Uterus (tissue), 2 donors: ENCODE results near the gene RFX2.

Experiments used
- POLR2A ChIP-seq, 2 donors: fragments of 450-650 bp; IDR thresholded peaks; one replicate each; pipeline ENCODE4 v1.6.1; 2016; ENCODE audit warnings: antibody characterized with exemption in 2 of 2, mild to moderate bottlenecking in 1 of 2, moderate library complexity in 1 of 2
- TF ChIP-seq, protein P1 (sequence below), 4 experiments: fragments of 200-600 bp in 2 of 4; fragments of 450-650 bp in 2 of 4; sonication (generic) in 2 of 4; IDR thresholded peaks; one replicate each; pipeline ENCODE4 v1.5.1; 2016 to 2019; ENCODE audit warnings: antibody characterized with exemption in 4 of 4, mild to moderate bottlenecking in 2 of 4, moderate library complexity in 1 of 4

DNA sequence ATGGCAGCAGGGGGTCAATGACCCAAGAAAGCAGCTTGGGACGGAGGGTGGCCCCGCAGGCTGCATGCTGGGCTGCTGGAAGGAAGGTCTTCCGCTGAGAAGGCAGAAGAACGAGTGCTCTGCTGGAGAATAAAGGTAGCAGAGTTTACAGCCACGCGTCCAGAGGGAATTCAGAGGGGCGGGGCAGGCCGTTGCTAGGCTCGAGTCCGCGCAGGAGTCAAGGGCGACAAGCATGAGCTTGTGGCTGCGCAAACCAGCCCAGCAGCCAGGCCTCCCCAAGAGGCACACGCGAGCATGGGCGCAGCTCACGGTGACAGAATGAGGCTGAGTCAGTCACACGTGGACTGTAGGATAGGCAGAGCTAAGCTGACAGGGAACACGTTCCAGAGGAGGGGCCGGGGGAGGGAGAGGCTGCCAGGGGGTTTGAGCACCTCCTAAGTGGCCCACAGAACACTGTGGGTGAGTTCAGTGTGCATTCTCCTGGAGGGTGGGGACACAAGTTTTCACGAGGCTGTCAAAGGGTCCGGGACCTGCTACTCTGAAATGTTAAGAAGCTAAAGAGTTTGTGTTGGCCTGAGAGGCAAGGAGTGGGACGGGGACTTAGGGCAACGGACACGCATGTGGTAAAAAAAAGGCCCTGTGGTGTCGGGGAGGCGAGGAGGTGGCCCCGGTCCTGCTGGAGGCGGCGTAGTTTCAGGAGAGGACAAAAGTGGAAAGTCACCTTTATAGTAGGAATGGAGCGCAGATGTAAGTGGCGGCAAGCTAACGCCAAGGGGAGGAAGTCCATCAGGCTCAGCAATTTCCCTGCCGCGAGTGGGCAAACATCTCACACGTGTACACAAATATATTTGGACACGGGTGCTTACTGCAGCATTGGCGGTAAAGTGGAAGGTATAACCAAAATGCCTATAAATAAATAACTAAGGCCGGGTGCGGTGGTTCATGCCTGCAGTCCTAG lies 17.7 kb downstream of the RFX2 start:
- TF ChIP-seq, protein P1, sequence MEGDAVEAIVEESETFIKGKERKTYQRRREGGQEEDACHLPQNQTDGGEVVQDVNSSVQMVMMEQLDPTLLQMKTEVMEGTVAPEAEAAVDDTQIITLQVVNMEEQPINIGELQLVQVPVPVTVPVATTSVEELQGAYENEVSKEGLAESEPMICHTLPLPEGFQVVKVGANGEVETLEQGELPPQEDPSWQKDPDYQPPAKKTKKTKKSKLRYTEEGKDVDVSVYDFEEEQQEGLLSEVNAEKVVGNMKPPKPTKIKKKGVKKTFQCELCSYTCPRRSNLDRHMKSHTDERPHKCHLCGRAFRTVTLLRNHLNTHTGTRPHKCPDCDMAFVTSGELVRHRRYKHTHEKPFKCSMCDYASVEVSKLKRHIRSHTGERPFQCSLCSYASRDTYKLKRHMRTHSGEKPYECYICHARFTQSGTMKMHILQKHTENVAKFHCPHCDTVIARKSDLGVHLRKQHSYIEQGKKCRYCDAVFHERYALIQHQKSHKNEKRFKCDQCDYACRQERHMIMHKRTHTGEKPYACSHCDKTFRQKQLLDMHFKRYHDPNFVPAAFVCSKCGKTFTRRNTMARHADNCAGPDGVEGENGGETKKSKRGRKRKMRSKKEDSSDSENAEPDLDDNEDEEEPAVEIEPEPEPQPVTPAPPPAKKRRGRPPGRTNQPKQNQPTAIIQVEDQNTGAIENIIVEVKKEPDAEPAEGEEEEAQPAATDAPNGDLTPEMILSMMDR (IDR thresholded peaks at IDR 0.05) = peak in 1 of 4 experiments; percentile 33
- peak in 1 of 2 donors; percentile 13 for TF ChIP-seq POLR2A (IDR thresholded peaks at IDR 0.05)
